ENCODE results near the gene KIF2A.

- TF ChIP-seq, protein P1, sequence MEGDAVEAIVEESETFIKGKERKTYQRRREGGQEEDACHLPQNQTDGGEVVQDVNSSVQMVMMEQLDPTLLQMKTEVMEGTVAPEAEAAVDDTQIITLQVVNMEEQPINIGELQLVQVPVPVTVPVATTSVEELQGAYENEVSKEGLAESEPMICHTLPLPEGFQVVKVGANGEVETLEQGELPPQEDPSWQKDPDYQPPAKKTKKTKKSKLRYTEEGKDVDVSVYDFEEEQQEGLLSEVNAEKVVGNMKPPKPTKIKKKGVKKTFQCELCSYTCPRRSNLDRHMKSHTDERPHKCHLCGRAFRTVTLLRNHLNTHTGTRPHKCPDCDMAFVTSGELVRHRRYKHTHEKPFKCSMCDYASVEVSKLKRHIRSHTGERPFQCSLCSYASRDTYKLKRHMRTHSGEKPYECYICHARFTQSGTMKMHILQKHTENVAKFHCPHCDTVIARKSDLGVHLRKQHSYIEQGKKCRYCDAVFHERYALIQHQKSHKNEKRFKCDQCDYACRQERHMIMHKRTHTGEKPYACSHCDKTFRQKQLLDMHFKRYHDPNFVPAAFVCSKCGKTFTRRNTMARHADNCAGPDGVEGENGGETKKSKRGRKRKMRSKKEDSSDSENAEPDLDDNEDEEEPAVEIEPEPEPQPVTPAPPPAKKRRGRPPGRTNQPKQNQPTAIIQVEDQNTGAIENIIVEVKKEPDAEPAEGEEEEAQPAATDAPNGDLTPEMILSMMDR (IDR thresholded peaks at IDR 0.05; ENCODE audit: low read depth, low read length) = no peak
- no peak for TF ChIP-seq MYC (IDR thresholded peaks at IDR 0.05; ENCODE audit: low read depth, low read length)
- no peak for TF ChIP-seq POLR2A (IDR thresholded peaks at IDR 0.05; ENCODE audit: extremely low read depth, insufficient read length)
- TF ChIP-seq, protein P2, sequence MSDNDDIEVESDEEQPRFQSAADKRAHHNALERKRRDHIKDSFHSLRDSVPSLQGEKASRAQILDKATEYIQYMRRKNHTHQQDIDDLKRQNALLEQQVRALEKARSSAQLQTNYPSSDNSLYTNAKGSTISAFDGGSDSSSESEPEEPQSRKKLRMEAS (IDR thresholded peaks at IDR 0.05; ENCODE audit: low read depth, low read length) = no peak
Measured at GRCh38 chr5:62347928-62348327, 41.9 kb downstream of the KIF2A start.
